Gastrocnemius medialis (tissue), 4 donors: ENCODE data around the gene IRF2.

Experiments used
- CTCF ChIP-seq, 5 experiments: fragments of 450-650 bp in 3 of 5; fragments of 200-600 bp in 2 of 5; sonication (generic) in 2 of 5; IDR thresholded peaks in 4 of 5; conservative IDR thresholded peaks in 1 of 5; 1 replicate in 4 of 5; 2 replicates in 1 of 5; pipeline ENCODE4 v1.5.1; 2016 to 2019; ENCODE audit warnings: antibody characterized with exemption in 5 of 5, mild to moderate bottlenecking in 3 of 5, moderate library complexity in 3 of 5
- POLR2A ChIP-seq, 2 donors: fragments of 450-650 bp; IDR thresholded peaks; one replicate each; pipeline ENCODE4 v1.6.1; 2017; ENCODE audit warnings: antibody characterized with exemption in 2 of 2, mild to moderate bottlenecking in 2 of 2, moderate library complexity in 2 of 2

DNA sequence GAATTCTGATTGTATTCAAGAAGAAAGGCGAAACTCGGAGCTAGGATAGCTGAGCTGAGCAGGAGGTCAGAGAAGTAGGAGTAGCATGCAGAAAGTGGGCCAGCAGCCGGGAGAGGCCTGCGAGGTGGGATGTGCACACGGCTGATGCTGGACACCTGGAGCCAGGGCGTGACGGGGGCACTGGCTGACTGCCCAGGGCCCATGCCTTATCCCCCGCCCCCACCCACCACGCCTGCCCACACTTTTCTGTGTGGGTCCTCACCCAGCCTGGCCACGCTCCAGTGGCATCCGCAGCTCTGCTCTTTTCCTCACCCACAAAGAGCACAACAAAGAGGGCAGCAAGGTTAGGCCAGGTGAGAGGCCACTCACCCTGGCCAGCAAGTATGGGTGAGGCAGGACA is 30.0 kb upstream of the IRF2 start:
- TF ChIP-seq CTCF (IDR thresholded peaks at IDR 0.05 in 4 of 5, conservative IDR thresholded peaks at IDR 0.05 in 1 of 5) (no peak), POLR2A (IDR thresholded peaks at IDR 0.05) (no peak)
